Measurements from ENCODE around the gene MRPS7. TPM values are rescaled to one million over a fixed set of nuclear protein-coding genes. Genes with fewer than 3 reads are reported as not detected.
A peak's percentile ranks its signal among the peaks of the same experiment; 100 is the strongest.

The MRPS7 gene
- total RNA-seq = 10 to 100 TPM; 46.4 to 64.8 (median 59.5) TPM
- long read RNA-seq, donor 1, transcript MRPS7-203 (4 exons, 1,638 nt) = minor isoform, 17 of 103 reads
- long read RNA-seq, donor 1, transcript MRPS7-201 (5 exons, 1,406 nt) = major isoform, 80 of 103 reads
- long read RNA-seq, donor 1, partial matches to known transcripts = 2 of 103 reads
- long read RNA-seq, donor 1, other reads (novel, unspliced or antisense) = 4 of 103 reads
- long read RNA-seq, donor 2, transcript MRPS7-201 (5 exons, 1,406 nt) = major isoform, 111 of 123 reads
- long read RNA-seq, donor 2, partial matches to known transcripts = 2 of 123 reads
- long read RNA-seq, donor 2, other reads (novel, unspliced or antisense) = 3 of 123 reads

- DNase-seq (peak; percentile 97), ATAC-seq (peak; percentile 98)
- H3K36me3 ChIP-seq (ENCODE audit: low read depth) = peaks cover 2% of the 10 kb centered on the region
- peaks cover 16% of the 10 kb centered on the region for H3K4me1 ChIP-seq (ENCODE audit: low read depth)
- TF ChIP-seq, protein P1, sequence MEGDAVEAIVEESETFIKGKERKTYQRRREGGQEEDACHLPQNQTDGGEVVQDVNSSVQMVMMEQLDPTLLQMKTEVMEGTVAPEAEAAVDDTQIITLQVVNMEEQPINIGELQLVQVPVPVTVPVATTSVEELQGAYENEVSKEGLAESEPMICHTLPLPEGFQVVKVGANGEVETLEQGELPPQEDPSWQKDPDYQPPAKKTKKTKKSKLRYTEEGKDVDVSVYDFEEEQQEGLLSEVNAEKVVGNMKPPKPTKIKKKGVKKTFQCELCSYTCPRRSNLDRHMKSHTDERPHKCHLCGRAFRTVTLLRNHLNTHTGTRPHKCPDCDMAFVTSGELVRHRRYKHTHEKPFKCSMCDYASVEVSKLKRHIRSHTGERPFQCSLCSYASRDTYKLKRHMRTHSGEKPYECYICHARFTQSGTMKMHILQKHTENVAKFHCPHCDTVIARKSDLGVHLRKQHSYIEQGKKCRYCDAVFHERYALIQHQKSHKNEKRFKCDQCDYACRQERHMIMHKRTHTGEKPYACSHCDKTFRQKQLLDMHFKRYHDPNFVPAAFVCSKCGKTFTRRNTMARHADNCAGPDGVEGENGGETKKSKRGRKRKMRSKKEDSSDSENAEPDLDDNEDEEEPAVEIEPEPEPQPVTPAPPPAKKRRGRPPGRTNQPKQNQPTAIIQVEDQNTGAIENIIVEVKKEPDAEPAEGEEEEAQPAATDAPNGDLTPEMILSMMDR (IDR thresholded peaks at IDR 0.05) = no peak
- H3K9me3 ChIP-seq = no peaks in the 10 kb centered on the region
- intact Hi-C loops (cut with DNase I, micrococcal nuclease) = no loop called here
- peak within 1 kb of the TSS; percentile 91 for H3K4me3 ChIP-seq
Measured at GRCh38 chr17:75261336-75262111, at the start of gene MRPS7, which contains the start of gene GGA3. MRPS7 (plus strand) TSS chr17:75261879; CDS start chr17:75261901, 22 bp downstream. GGA3 (minus strand) TSS chr17:75261606; CDS start chr17:75261587, 19 bp downstream.

DNA sequence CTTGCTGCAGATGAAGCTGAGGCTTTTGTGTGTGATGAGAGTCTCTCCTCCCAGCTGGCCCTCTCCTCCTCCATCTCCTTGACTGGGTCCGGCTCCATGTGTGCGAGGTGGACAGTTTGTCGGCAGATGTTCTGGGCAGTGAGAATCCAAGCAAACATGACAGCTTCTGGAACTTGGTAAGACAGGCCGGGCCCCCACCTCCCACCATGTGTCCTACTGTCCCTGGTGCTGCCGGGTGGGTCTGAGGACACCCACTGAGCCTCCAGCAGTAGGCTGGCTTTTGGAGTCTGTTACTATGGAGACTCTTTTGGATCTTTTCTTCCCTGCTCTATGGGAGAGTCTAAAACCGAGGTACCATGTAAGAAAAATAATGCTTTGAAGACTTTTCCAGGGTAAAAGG is 43.5 kb upstream of the MRPS7 start:
- ATAC-seq = no peak
- TF ChIP-seq, protein P1 (IDR thresholded peaks at IDR 0.05) = no peak
- intact Hi-C loops (cut with DNase I, micrococcal nuclease) = no loop called here
- no peak for DNase-seq
- no peak overlapping the region for H3K4me3 ChIP-seq
- H3K9me3 ChIP-seq = no peaks in the 10 kb centered on the region
- H3K4me1 ChIP-seq (ENCODE audit: low read depth) = no peaks in the 10 kb centered on the region
- H3K36me3 ChIP-seq (ENCODE audit: low read depth) = peaks cover 13% of the 10 kb centered on the region

DNA sequence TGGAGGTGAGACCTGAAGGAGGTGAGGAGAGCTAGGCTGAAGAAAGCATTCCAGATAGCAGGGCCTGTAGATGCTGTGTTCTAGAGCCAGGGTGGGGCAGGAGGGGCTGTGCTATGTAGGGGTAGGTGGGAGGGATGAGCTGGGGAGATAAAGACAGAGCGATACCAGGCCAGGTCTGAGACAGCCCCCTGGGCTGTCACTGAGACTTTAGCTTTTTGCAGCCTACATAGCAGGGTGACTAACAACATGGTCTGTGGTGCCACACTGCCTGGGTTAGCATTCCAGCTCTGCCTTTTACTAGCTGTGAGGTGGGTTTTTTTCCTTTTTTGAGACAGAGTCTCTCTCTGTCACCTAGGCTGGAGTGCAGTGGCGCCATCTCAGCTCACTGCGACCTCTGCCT is 41.9 kb upstream of the MRPS7 start:
- no peak for ATAC-seq
- Histone ChIP-seq H3K36me3 (ENCODE audit: low read depth) (peaks cover 10% of the 10 kb centered on the region), H3K4me3 (no peak overlapping the region), H3K9me3 (no peaks in the 10 kb centered on the region), H3K4me1 (ENCODE audit: low read depth) (no peaks in the 10 kb centered on the region)
- TF ChIP-seq, protein P1 (IDR thresholded peaks at IDR 0.05) = no peak
- intact Hi-C loops (cut with DNase I, micrococcal nuclease) = no loop called here
- no peak for DNase-seq

DNA sequence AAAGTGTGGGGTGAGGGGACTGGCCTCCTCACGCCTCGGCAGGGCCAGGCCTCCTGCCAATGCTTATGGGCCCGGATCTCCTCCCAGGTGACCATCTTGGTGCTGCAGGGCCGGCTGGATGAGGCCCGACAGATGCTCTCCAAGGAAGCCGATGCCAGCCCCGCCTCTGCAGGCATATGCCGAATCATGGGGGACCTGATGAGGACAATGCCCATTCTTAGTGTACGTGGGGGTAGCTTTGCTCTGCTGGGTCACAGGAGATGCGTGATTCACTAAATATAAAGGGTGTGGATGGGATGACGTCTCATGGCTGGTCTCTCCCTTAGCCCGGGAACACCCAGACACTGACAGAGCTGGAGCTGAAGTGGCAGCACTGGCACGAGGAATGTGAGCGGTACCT is 36.7 kb upstream of the MRPS7 start:
- intact Hi-C loops (cut with DNase I, micrococcal nuclease) = no loop called here
- no peak overlapping the region for H3K4me3 ChIP-seq
- DNase-seq = no peak
- H3K9me3 ChIP-seq = no peaks in the 10 kb centered on the region
- H3K36me3 ChIP-seq (ENCODE audit: low read depth) = no peaks in the 10 kb centered on the region
- H3K4me1 ChIP-seq (ENCODE audit: low read depth) = peaks cover 10% of the 10 kb centered on the region
- TF ChIP-seq, protein P1 (IDR thresholded peaks at IDR 0.05) = no peak
- no peak for ATAC-seq

DNA sequence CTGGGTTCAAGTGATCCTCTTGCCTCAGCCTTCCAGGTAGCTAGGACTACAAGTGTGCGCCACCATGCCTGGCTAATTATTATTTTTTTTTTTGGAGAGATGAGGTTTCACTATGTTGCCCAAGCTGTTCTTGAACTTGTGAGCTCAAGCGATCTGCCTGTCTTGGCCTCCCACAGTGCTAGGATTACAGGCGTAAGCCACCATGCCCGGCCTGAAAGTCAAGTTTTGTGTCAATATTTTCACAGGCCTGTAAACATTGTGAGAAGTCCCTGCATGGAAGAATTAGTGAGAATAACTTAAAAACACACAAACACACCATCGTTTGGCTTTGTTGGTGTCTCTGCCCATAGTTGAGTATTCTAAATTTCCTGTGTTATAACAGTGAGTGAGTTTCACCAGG is 34.0 kb upstream of the MRPS7 start:
- TF ChIP-seq, protein P1 (IDR thresholded peaks at IDR 0.05) = no peak
- no peaks in the 10 kb centered on the region for H3K36me3 ChIP-seq (ENCODE audit: low read depth)

More for the DNA sequence above, 34.0 kb upstream of the MRPS7 start:
- H3K4me3 ChIP-seq = no peak overlapping the region
- peaks cover 10% of the 10 kb centered on the region for H3K4me1 ChIP-seq (ENCODE audit: low read depth)
- no peaks in the 10 kb centered on the region for H3K9me3 ChIP-seq
- DNase-seq (no peak), ATAC-seq (no peak)
- intact Hi-C loops (cut with DNase I, micrococcal nuclease) = no loop called here
